Activated T-cell treated with anti-CD3 and anti-CD28 coated beads, Interleukin-2, amount 50 U/mL, for 72 hours (primary cell): ENCODE measurements around the gene EIF4EBP2. TPM values are rescaled to one million over a fixed set of nuclear protein-coding genes. Genes with fewer than 3 reads are reported as not detected.
A peak's percentile ranks its signal among the peaks of the same experiment; 100 is the strongest.

ENCODE experiments used
- ATAC-seq, 2 donors: fragments of 150-1000 bp; cut with Tn5 transposase; replicated peaks in 1 of 2; 2 replicates each; pipeline ENCODE4 v1.10.0; 2021; ENCODE audit warnings: moderate library complexity in 2 of 2, mild to moderate bottlenecking in 1 of 2
- DNase-seq, 2 donors: peaks; one replicate each; pipeline ENCODE4 v3.0.0; 2021 to 2022; ENCODE audit warnings: mixed read lengths in 1 of 2
- H3K27ac Mint-ChIP-seq: one replicate; pipeline ENCODE4 v1.8.0; 2022; ENCODE audit warnings: mild to moderate bottlenecking, moderate library complexity, mixed read lengths
- H3K27me3 Mint-ChIP-seq: one replicate; pipeline ENCODE4 v1.8.0; 2022; ENCODE audit warnings: low read depth, mixed read lengths
- H3K36me3 Mint-ChIP-seq, 2 donors: one replicate each; pipeline ENCODE4 v1.8.0; 2022; ENCODE audit warnings: mixed read lengths in 2 of 2, mild to moderate bottlenecking in 1 of 2; ENCODE audit not compliant: insufficient read depth in 2 of 2
- H3K4me1 Mint-ChIP-seq: one replicate; pipeline ENCODE4 v1.8.0; 2022; ENCODE audit warnings: low read depth, mixed read lengths
- H3K4me3 Mint-ChIP-seq, 2 donors: one replicate each; pipeline ENCODE4 v1.8.0; 2022; ENCODE audit warnings: mild to moderate bottlenecking in 2 of 2, mixed read lengths in 2 of 2, moderate library complexity in 2 of 2
- H3K9me3 Mint-ChIP-seq, 2 donors: one replicate each; pipeline ENCODE4 v1.8.0; 2022; ENCODE audit warnings: mixed read lengths in 2 of 2
- total RNA-seq, 2 donors: library from RNA; stranded (reverse); gene quantifications; one replicate each; pipeline ENCODE4 v1.2.3, GENCODE V29; 2022

Gene EIF4EBP2, protein sequence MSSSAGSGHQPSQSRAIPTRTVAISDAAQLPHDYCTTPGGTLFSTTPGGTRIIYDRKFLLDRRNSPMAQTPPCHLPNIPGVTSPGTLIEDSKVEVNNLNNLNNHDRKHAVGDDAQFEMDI
- total RNA-seq = 10 to 100 TPM; 23.6 to 24.3 TPM

GRCh38 chr10:70404036-70404786 is at the start of gene EIF4EBP2:
Gene EIF4EBP2, plus strand, starts transcription at chr10:70404145. Its CDS starts 257 bp downstream, at chr10:70404402.
- no peaks in the 10 kb centered on the region for H3K27me3 Mint-ChIP-seq
- peak; percentile 97 to 99 for ATAC-seq
- H3K27ac Mint-ChIP-seq = peak within 1 kb of the TSS; percentile 73
- no peaks in the 10 kb centered on the region for H3K9me3 Mint-ChIP-seq
- peak; percentile 99 to 100 for DNase-seq
- peak within 1 kb of the TSS; percentile 94 to 95 for H3K4me3 Mint-ChIP-seq
- peaks cover 49% of the 10 kb centered on the region for H3K4me1 Mint-ChIP-seq
- peaks cover 4 to 6% of the 10 kb centered on the region in 2 donors for H3K36me3 Mint-ChIP-seq

GRCh38 chr10:70354556-70354955 is 49.4 kb upstream of the EIF4EBP2 start:
- H3K27ac Mint-ChIP-seq = peak overlapping the region; percentile 70
- no peak for DNase-seq
- no peak for ATAC-seq
- peak overlapping the region; percentile 84 to 90 for H3K4me3 Mint-ChIP-seq
- no peaks in the 10 kb centered on the region for H3K36me3 Mint-ChIP-seq
- no peaks in the 10 kb centered on the region for H3K27me3 Mint-ChIP-seq
- H3K9me3 Mint-ChIP-seq = no peaks in the 10 kb centered on the region
- peaks cover 34% of the 10 kb centered on the region for H3K4me1 Mint-ChIP-seq

DNA sequence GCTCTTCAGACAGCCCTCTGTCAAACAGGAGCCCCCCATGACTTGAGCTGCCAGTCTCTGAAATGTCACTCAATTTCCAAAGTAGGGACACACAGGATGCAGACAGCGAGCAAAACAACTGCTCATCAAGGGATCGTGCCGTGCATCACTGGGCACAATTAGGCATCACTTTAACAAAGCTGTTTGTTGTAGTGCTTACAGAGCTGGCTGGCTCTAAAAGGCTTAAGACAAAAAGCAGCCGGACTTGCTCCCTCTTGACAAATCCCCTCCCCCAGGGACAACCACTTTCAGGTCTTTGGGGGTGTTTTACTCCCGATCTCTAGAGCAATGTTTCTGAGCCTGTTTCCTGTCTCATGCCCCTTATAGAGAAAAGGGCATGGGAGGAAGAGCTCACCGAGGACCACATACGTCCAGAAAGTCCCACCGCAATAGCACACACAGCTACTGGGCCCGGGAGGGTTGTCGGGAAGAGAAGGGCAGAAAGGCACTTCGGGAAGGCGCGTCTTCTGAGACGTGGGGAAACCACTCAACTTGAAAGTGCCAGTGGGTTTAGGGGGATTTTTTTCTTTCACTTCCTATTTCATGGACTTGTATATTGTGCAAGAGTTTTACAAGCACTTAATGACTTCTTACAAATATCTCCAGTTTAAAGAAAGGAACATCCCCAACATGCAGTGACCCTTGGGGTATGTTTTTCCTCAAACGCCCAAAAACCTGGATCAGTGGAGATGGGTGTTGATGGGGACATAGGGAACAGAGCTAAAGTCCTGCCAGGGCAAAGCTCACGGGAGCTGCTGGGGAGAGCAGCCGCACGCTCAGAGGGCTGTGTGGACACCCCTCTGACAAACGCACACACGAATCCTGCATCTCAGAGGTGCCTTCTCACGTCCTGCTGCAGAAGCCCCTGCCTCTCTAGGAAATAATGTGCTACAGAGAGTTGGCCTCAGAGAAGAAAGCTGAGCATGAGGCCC is 48.6 kb upstream of the EIF4EBP2 start:
- Mint-ChIP-seq H3K36me3 (no peaks in the 10 kb centered on the region), H3K4me3 (peak overlapping the region; percentile 84 to 90), H3K27me3 (no peaks in the 10 kb centered on the region), H3K27ac (peak overlapping the region; percentile 93), H3K4me1 (peaks cover 34% of the 10 kb centered on the region), H3K9me3 (no peaks in the 10 kb centered on the region)
- ATAC-seq (peak; percentile 81), DNase-seq (peak; percentile 45 to 59)

GRCh38 chr10:70357565-70357964 is 46.4 kb upstream of the EIF4EBP2 start:
- peaks cover 0 to 3% of the 10 kb centered on the region in 2 donors for H3K36me3 Mint-ChIP-seq
- DNase-seq (no peak), ATAC-seq (peak in 1 of 2 donors; percentile 49)
- peak overlapping the region in 1 of 2 donors; percentile 36 for H3K4me3 Mint-ChIP-seq
- H3K4me1 Mint-ChIP-seq = peaks cover 38% of the 10 kb centered on the region
- H3K27ac Mint-ChIP-seq = no peak overlapping the region
- no peaks in the 10 kb centered on the region for H3K27me3 Mint-ChIP-seq
- no peaks in the 10 kb centered on the region for H3K9me3 Mint-ChIP-seq

DNA sequence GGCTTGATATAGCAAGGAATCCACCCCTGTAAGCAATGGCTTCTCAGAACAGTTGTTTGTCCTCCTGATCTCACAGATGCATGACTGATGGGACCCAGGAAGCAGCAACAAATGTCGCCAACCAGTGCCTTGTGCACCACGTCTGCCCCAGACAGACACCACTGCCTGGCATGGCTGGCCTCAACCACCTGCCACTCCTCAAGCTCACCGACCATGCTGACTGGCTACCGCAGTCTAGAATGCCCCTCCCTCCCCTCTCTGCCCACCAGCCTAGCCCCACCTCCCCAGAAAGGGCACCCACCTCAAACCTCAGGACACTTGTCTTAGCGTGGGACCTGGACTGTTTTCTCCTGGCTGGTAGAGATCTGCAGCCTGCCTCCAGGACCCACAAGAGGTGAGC is 45.5 kb upstream of the EIF4EBP2 start:
- Mint-ChIP-seq H3K36me3 (peaks cover 0 to 3% of the 10 kb centered on the region in 2 donors), H3K27ac (no peak overlapping the region), H3K4me3 (no peak overlapping the region), H3K9me3 (no peaks in the 10 kb centered on the region), H3K4me1 (peaks cover 34% of the 10 kb centered on the region), H3K27me3 (no peaks in the 10 kb centered on the region)
- ATAC-seq (no peak), DNase-seq (no peak)

DNA sequence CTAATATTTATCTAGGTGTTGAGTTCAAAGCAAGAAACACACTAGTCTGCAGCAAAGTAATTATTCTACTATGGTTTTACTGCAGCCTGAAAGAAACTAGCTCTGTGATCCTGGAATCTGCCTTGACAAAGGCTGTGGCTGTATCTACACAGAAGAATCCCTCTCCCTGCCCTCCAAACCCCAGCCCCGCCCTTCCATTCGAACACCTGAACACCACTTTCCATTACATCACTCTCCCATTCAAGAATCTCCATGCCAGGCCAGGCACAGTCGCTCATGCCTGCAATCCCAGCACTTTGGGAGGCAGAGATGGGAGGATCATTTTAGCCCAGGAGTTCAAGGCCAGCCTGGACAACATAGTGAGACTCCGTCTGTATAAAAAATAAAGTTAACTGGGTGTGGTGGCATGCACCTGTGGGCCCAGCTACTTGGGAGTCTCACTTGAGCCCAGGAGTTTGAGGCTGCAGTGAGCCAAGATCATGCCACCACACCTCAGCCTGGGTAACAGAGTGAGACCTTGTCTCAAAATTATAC is 44.9 kb upstream of the EIF4EBP2 start:
- no peak for DNase-seq
- H3K9me3 Mint-ChIP-seq = no peaks in the 10 kb centered on the region
- no peak overlapping the region for H3K4me3 Mint-ChIP-seq
- no peak overlapping the region for H3K27ac Mint-ChIP-seq
- ATAC-seq = no peak
- H3K27me3 Mint-ChIP-seq = no peaks in the 10 kb centered on the region
- H3K36me3 Mint-ChIP-seq = peaks cover 0 to 3% of the 10 kb centered on the region in 2 donors
- H3K4me1 Mint-ChIP-seq = peaks cover 34% of the 10 kb centered on the region

DNA sequence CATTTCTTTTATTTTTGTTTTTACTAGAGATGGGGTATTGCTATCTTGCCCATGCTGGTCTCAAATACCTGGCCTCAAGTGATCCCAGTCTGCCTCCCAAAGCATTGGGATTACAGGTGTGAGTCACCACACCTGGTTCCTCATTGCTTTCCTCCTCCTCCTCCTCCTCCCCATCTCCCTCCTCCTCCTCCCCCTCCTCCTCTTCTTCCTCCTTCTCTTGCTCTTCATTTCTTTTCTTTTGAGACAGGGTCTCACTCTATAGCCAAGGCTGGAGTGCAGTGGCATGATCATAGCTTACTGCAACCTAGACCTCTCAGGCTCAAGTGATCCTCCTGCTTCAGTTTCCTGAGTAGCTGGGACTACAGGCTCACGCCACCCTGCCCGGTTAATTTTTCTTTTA is 43.7 kb upstream of the EIF4EBP2 start:
- H3K4me3 Mint-ChIP-seq = no peak overlapping the region
- no peaks in the 10 kb centered on the region for H3K9me3 Mint-ChIP-seq
- H3K4me1 Mint-ChIP-seq = peaks cover 38% of the 10 kb centered on the region
- DNase-seq = no peak
- H3K27me3 Mint-ChIP-seq = no peaks in the 10 kb centered on the region
- no peak for ATAC-seq
- peaks cover 0 to 3% of the 10 kb centered on the region in 2 donors for H3K36me3 Mint-ChIP-seq
- H3K27ac Mint-ChIP-seq = no peak overlapping the region

- no peak for DNase-seq
- ATAC-seq = no peak
- H3K36me3 Mint-ChIP-seq = peaks cover 0 to 3% of the 10 kb centered on the region in 2 donors
- no peaks in the 10 kb centered on the region for H3K9me3 Mint-ChIP-seq
- H3K4me3 Mint-ChIP-seq = no peak overlapping the region
- H3K27me3 Mint-ChIP-seq = no peaks in the 10 kb centered on the region
- H3K4me1 Mint-ChIP-seq = peaks cover 21% of the 10 kb centered on the region
- H3K27ac Mint-ChIP-seq = no peak overlapping the region
Observed at GRCh38 chr10:70362328-70362727, 41.6 kb upstream of the EIF4EBP2 start.

DNA sequence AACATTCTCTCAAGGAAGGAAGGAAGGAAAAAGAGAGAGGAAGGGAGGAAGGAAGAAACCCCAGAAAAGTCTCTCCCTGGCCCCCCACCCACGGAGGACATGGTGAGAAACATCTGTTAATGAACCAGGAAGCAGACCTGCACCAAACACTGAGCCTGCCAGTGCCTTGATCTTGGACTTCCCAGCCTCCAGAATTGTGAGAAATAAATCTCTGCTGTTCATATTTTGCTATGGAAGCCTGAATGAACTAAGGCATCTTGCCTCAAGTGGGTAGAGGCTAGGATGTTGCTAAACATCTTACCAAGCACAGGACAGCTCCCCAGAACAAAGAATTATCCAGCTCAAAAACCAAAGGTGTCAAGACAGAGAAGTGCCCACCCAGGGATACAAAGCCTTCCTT is 40.7 kb upstream of the EIF4EBP2 start:
- H3K27ac Mint-ChIP-seq = no peak overlapping the region
- H3K36me3 Mint-ChIP-seq = peaks cover 0 to 3% of the 10 kb centered on the region in 2 donors
- no peaks in the 10 kb centered on the region for H3K27me3 Mint-ChIP-seq
- ATAC-seq = no peak
- H3K9me3 Mint-ChIP-seq = no peaks in the 10 kb centered on the region
- H3K4me1 Mint-ChIP-seq = peaks cover 16% of the 10 kb centered on the region
- H3K4me3 Mint-ChIP-seq = no peak overlapping the region
- DNase-seq = no peak

DNA sequence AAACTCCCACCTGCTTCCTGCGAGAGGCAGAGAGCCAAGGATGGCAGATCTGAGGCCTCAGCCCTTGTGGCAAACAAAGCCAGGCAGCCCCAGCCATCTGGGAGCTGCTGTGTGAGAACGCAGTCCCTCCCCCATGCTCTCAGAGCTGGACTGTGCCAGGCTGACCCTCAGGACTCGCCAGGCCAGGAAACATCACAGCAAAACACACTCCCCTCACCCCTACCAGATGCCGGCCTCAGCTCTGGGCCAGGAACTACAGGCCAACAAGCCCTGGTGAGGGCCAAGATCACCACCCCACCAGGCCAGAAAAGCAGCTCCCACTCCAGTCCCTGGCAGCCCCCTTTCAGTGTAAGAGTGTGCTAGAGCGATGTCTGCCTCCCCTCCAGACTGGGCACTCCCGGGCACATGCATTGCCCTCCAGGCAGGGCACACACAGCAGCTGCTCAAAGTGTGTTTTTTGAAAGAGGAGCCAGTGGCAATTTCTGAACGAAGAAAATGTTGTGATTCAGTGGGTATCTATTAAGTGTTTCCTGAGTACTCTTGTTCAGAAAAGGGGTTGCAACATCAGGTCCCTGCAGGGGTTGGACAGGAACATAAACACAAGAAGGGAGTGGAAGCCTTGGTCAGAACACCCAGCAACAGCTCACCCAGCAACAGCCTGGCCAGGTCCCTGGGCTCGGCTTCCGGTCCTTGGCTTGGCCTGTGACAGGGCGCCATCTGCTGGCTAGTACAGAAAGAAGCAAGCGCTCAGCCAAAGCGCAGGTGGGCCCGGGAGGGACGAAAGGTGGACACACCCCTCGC is 39.8 kb upstream of the EIF4EBP2 start:
- no peak overlapping the region for H3K27ac Mint-ChIP-seq
- H3K4me3 Mint-ChIP-seq = peak overlapping the region in 1 of 2 donors; percentile 44

DNA sequence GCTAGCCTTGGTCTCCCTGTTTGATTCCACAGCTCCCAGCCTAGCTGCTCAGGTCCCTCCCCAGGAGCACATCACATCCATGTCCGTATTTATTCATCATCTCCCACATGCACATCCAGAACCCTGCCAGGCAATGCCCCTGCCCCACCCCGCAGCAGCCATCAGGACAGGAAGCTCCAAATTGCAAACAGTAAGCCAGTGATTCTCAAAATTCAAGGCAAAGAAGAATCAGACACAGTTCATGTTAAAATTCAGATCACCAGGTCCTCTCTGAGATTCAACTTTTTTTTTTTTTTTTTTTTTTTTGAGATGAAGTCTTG is 39.2 kb upstream of the EIF4EBP2 start:
- DNase-seq = no peak
- Mint-ChIP-seq H3K4me3 (peak overlapping the region in 1 of 2 donors; percentile 44), H3K9me3 (no peaks in the 10 kb centered on the region)

More for the DNA sequence above, 39.8 kb upstream of the EIF4EBP2 start:
- Mint-ChIP-seq H3K36me3 (peaks cover 0 to 3% of the 10 kb centered on the region in 2 donors), H3K27me3 (no peaks in the 10 kb centered on the region), H3K9me3 (no peaks in the 10 kb centered on the region), H3K4me1 (peaks cover 16% of the 10 kb centered on the region)
- peak; percentile 88 to 90 for DNase-seq
- peak; percentile 98 for ATAC-seq

GRCh38 chr10:70367195-70367796 is 36.6 kb upstream of the EIF4EBP2 start:
- ATAC-seq = no peak

More for the DNA sequence above, 39.2 kb upstream of the EIF4EBP2 start:
- no peak for ATAC-seq
- Mint-ChIP-seq H3K4me1 (peaks cover 16% of the 10 kb centered on the region), H3K27me3 (no peaks in the 10 kb centered on the region), H3K27ac (no peak overlapping the region), H3K36me3 (peaks cover 0 to 3% of the 10 kb centered on the region in 2 donors)

More at GRCh38 chr10:70367195-70367796, 36.6 kb upstream of the EIF4EBP2 start:
- Mint-ChIP-seq H3K4me3 (no peak overlapping the region), H3K4me1 (peaks cover 12% of the 10 kb centered on the region), H3K36me3 (no peaks in the 10 kb centered on the region), H3K27me3 (no peaks in the 10 kb centered on the region), H3K9me3 (no peaks in the 10 kb centered on the region), H3K27ac (no peak overlapping the region)
- DNase-seq = no peak
